Right lobe of liver (tissue), 4 donors: ENCODE measurements around the gene CARNS1.

Source experiments
- POLR2A ChIP-seq: fragments of 450-650 bp; IDR thresholded peaks from one replicate; pipeline ENCODE4 v1.6.1; 2017; ENCODE audit warnings: antibody characterized with exemption, mild to moderate bottlenecking
- TF ChIP-seq, protein P1 (sequence below), 4 donors: fragments of 200-600 bp in 3 of 4; fragments of 450-650 bp in 1 of 4; IDR thresholded peaks; one replicate each; pipeline versions ENCODE4 v1.5.1 to v1.8.0; 2016 to 2022; ENCODE audit warnings: antibody characterized with exemption in 4 of 4, mild to moderate bottlenecking in 2 of 4
- donor health status: DM: no; HTN: no; CAD: no.
- donor health status: DM: no; HTN: no; CAD: no.
- donor health status: DM: no; HTN: yes; CAD: no.

DNA sequence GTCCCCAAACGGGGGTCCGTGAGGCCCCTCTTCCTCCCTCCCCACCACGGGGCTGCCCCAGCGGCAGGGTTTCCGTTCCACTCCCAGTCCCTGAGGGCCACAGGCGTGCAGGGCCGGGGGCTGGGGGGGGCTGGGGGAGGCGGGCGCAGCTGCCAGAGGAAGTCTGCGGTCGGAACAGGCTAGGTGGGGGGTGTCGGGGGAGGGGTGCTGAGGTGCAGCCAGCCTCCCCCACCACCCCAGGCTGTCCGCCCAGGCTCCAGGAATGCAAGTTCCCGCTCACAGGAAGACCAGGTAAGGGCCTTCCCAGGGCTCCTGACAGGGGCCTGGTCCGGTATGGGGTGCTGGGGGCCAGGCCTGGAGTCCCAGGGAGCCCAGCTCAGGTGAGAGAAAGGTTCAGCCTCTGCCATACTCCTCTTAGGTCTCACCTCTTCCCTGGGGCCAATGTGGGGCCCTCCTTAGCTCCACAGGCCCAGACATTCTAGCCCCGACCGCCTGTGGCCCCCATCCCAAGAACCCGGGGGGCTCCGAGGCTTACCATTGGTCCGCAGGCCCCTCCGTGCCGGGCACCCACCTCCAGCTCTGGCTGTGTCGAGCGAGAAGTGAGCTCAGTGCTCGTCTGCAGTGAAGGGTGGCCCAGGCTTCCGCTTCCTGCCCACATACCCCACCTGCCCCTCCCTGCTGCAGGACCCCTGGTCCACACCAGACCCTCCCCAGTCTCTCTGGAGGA lies 21.8 kb downstream of the CARNS1 start, which contains the start of gene PTPRCAP:
- TF ChIP-seq, protein P1, sequence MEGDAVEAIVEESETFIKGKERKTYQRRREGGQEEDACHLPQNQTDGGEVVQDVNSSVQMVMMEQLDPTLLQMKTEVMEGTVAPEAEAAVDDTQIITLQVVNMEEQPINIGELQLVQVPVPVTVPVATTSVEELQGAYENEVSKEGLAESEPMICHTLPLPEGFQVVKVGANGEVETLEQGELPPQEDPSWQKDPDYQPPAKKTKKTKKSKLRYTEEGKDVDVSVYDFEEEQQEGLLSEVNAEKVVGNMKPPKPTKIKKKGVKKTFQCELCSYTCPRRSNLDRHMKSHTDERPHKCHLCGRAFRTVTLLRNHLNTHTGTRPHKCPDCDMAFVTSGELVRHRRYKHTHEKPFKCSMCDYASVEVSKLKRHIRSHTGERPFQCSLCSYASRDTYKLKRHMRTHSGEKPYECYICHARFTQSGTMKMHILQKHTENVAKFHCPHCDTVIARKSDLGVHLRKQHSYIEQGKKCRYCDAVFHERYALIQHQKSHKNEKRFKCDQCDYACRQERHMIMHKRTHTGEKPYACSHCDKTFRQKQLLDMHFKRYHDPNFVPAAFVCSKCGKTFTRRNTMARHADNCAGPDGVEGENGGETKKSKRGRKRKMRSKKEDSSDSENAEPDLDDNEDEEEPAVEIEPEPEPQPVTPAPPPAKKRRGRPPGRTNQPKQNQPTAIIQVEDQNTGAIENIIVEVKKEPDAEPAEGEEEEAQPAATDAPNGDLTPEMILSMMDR (IDR thresholded peaks at IDR 0.05) = no peak
- TF ChIP-seq POLR2A = no peak
